ENCODE measurements around the gene SUGCT.
A peak's percentile ranks its signal among the peaks of the same experiment; 100 is the strongest.

SUGCT gene

DNA sequence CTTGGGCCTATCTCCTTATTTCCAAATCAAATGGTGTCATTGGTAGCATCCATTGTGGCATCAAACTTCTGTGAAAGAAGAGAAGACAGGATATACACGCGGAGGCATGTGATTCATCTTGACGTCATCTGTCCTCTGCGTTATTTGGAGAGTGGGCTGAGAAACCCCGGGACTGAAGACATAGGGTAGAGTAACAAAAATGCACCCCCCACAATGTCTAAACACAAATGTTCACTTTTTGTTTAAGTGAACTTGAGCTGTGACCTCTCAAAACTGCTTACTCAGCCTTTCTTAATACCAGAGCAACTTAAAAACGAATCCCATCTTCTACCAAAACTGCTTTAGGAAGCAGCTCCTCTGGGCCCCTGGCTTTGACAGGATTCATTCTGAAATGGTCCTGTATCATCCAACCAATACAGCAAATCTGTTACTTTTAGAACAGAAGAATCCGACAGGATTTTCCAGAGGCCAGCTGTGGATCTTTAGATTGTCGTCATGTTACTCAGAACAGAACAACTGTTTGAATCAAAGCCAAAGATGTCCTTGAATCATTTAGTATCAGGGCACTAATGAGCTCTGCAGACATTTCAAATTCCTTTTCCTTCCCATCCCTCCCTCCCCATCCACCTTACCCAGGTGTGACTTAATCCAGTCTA lies 438.1 kb downstream of the SUGCT start:
- H3K4me3 ChIP-seq (ENCODE audit: low read length) = no peak overlapping the region
- TF ChIP-seq CTCF (conservative IDR thresholded peaks at IDR 0.05; ENCODE audit: low read depth, low read length) = no peak
- no peak for DNase-seq (ENCODE audit: low read depth)

GRCh38 chr7:40579401-40579800 lies 444.6 kb downstream of the SUGCT start:
- TF ChIP-seq CTCF (conservative IDR thresholded peaks at IDR 0.05; ENCODE audit: low read depth, low read length) = no peak
- peak; percentile 4 for DNase-seq (ENCODE audit: low read depth)

GRCh38 chr7:40580776-40581175 lies 446.0 kb downstream of the SUGCT start:
- no peak for TF ChIP-seq CTCF (conservative IDR thresholded peaks at IDR 0.05; ENCODE audit: low read depth, low read length)
- no peak for DNase-seq (ENCODE audit: low read depth)
- H3K4me3 ChIP-seq (ENCODE audit: low read length) = no peak overlapping the region

More at GRCh38 chr7:40579401-40579800, 444.6 kb downstream of the SUGCT start:
- H3K4me3 ChIP-seq (ENCODE audit: low read length) = no peak overlapping the region

GRCh38 chr7:40582539-40582938 lies 447.7 kb downstream of the SUGCT start:
- no peak overlapping the region for H3K4me3 ChIP-seq (ENCODE audit: low read length)
- no peak for DNase-seq (ENCODE audit: low read depth)
- TF ChIP-seq CTCF (conservative IDR thresholded peaks at IDR 0.05; ENCODE audit: low read depth, low read length) = no peak

GRCh38 chr7:40583667-40584444 lies 449.1 kb downstream of the SUGCT start:
- no peak for TF ChIP-seq CTCF (conservative IDR thresholded peaks at IDR 0.05; ENCODE audit: low read depth, low read length)
- DNase-seq (ENCODE audit: low read depth) = no peak
- no peak overlapping the region for H3K4me3 ChIP-seq (ENCODE audit: low read length)

- TF ChIP-seq CTCF (conservative IDR thresholded peaks at IDR 0.05; ENCODE audit: low read depth, low read length) = no peak
- no peak for DNase-seq (ENCODE audit: low read depth)
- H3K4me3 ChIP-seq (ENCODE audit: low read length) = no peak overlapping the region
Observed at GRCh38 chr7:40584667-40585433, 450.0 kb downstream of the SUGCT start.

Measured in retinal pigment epithelial cell (primary cell).